ENCODE measurements around the gene PGLYRP4. TPM values are rescaled to one million over a fixed set of nuclear protein-coding genes. Genes with fewer than 3 reads are reported as not detected.

Gene PGLYRP4
- total and polyA plus RNA-seq, 2 of the 4 experiments (the other 2 are of a cell fraction) = not detected

DNA sequence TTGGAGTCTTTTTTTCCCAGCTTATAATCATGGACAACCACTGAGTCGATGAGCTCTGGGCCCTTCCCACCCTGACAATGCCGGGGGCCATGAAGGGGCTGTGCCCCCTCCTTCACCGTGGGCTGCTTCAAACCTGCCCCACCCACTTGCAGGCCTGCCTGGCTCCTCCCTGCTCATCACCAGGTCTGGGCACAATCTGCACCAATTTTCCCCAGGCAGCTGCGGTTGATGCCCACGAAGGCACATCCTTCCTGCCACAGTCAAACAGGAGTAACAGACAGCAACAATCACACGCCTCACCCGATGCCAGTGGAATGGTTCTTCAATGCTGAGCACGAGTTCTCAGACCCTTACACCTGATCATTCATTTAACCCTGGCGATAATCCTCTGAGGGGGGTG is 54.8 kb downstream of the PGLYRP4 start:
- intact Hi-C loops (cut with micrococcal nuclease) = no loop called here
- Histone ChIP-seq H2BK120ac (ENCODE audit: low read depth, low read length) (no peak overlapping the region), H4K5ac (ENCODE audit: low read depth, low read length) (no peak overlapping the region), H3K23ac (ENCODE audit: low read depth, low read length) (no peak overlapping the region), H3K9ac (ENCODE audit: low read depth, low read length) (no peak overlapping the region), H3K56ac (ENCODE audit: extremely low read depth, insufficient read depth, low read length) (no peak overlapping the region), H2AFZ (replicated peaks; ENCODE audit: low read length, poor library complexity) (no peak overlapping the region), H2AK5ac (ENCODE audit: low read depth, low read length) (no peak overlapping the region), H3K4me1 (ENCODE audit: control insufficient read depth, insufficient read depth, low read length) (no peaks in the 10 kb centered on the region), H3K4ac (ENCODE audit: low read depth, low read length) (no peak overlapping the region), H4K20me1 (ENCODE audit: insufficient read depth, low read length) (no peaks in the 10 kb centered on the region), H2BK5ac (ENCODE audit: low read depth, low read length, poor library complexity, severe bottlenecking) (no peak overlapping the region), H2AK9ac (replicated peaks; ENCODE audit: low read depth, low read length, poor library complexity) (no peak overlapping the region), H3K36me3 (ENCODE audit: control insufficient read depth, insufficient read depth, low read length) (no peaks in the 10 kb centered on the region), H4K91ac (ENCODE audit: insufficient read depth, low read depth, low read length) (no peak overlapping the region), H2BK20ac (ENCODE audit: low read depth, low read length) (no peak overlapping the region), H3K9me3 (ENCODE audit: control insufficient read depth, insufficient read depth, low read length) (no peaks in the 10 kb centered on the region), H3K27ac (ENCODE audit: insufficient read depth, low read length) (no peak overlapping the region), H4K8ac (ENCODE audit: low read depth in 2 of 2, low read length in 2 of 2) (no peak overlapping the region), H3K27me3 (ENCODE audit: control insufficient read depth, insufficient read depth, low read length) (no peaks in the 10 kb centered on the region), H3K79me1 (ENCODE audit: low read depth in 1 of 2, low read length in 2 of 2) (no peaks in the 10 kb centered on the region), H3K18ac (ENCODE audit: low read depth, low read length) (no peak overlapping the region), H3K9me1 (ENCODE audit: insufficient read depth, low read length) (no peaks in the 10 kb centered on the region), H3K14ac (replicated peaks; ENCODE audit: low read depth, low read length) (no peak overlapping the region), H3K4me3 (ENCODE audit: insufficient read depth, low read depth, low read length) (no peak overlapping the region), H3K4me2 (ENCODE audit: low read depth, low read length) (no peak overlapping the region), H2BK15ac (ENCODE audit: low read depth, low read length) (no peak overlapping the region)
- ATAC-seq (ENCODE audit: low read depth) = no peak
- in situ Hi-C loops (cut with MboI; ENCODE audit: low sequenced_read_pairs) = no loop called here
- ChIA-PET CTCF (no interaction called here), POLR2A (ENCODE audit: unreplicated experiment) (no interaction called here)
- no TSS peak for BruUV-seq (replicated peaks)
- dilution Hi-C loops (cut with HindIII; ENCODE audit: low sequenced_read_pairs, unreplicated experiment) = no loop called here
- no peak for DNase-seq
- TF ChIP-seq NFE2L2 (IDR thresholded peaks at IDR 0.05; ENCODE audit: low read depth, low read length) = no peak
- TF ChIP-seq CHD1 (IDR thresholded peaks at IDR 0.05; ENCODE audit: low read depth, low read length) = no peak
- no peak for TF ChIP-seq RFX5 (IDR thresholded peaks at IDR 0.05; ENCODE audit: low read depth, low read length)
- TF ChIP-seq BHLHE40 (IDR thresholded peaks at IDR 0.05; ENCODE audit: low read depth, low read length) = no peak
- TF ChIP-seq, protein P1, sequence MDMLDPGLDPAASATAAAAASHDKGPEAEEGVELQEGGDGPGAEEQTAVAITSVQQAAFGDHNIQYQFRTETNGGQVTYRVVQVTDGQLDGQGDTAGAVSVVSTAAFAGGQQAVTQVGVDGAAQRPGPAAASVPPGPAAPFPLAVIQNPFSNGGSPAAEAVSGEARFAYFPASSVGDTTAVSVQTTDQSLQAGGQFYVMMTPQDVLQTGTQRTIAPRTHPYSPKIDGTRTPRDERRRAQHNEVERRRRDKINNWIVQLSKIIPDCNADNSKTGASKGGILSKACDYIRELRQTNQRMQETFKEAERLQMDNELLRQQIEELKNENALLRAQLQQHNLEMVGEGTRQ (IDR thresholded peaks at IDR 0.05; ENCODE audit: low read depth, low read length) = no peak
- no peak for TF ChIP-seq POLR2A (IDR thresholded peaks at IDR 0.05; ENCODE audit: low read depth, low read length)
- no peak for TF ChIP-seq CEBPB (IDR thresholded peaks at IDR 0.05; ENCODE audit: low read depth, low read length)
- TF ChIP-seq RCOR1 (IDR thresholded peaks at IDR 0.05; ENCODE audit: insufficient replicate concordance, low read length) = no peak
- no peak for TF ChIP-seq SMC3 (IDR thresholded peaks at IDR 0.05; ENCODE audit: low read depth, low read length)
- TF ChIP-seq, protein P2, sequence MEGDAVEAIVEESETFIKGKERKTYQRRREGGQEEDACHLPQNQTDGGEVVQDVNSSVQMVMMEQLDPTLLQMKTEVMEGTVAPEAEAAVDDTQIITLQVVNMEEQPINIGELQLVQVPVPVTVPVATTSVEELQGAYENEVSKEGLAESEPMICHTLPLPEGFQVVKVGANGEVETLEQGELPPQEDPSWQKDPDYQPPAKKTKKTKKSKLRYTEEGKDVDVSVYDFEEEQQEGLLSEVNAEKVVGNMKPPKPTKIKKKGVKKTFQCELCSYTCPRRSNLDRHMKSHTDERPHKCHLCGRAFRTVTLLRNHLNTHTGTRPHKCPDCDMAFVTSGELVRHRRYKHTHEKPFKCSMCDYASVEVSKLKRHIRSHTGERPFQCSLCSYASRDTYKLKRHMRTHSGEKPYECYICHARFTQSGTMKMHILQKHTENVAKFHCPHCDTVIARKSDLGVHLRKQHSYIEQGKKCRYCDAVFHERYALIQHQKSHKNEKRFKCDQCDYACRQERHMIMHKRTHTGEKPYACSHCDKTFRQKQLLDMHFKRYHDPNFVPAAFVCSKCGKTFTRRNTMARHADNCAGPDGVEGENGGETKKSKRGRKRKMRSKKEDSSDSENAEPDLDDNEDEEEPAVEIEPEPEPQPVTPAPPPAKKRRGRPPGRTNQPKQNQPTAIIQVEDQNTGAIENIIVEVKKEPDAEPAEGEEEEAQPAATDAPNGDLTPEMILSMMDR (conservative IDR thresholded peaks at IDR 0.05; ENCODE audit: low read depth, low read length) = no peak
- TF ChIP-seq MAZ (IDR thresholded peaks at IDR 0.05; ENCODE audit: borderline replicate concordance, low read depth, low read length) = no peak
- 54% methylated on average over 3 of the region's 9 CpGs; no CpG with 5 or more reads in 1 of the 2 experiments for WGBS, 2 experiments (ENCODE audit: extremely low coverage in 2 of 2, insufficient read length in 1 of 2)
